Activated CD4-positive, CD25-positive, alpha-beta regulatory T cell treated with anti-CD3 and anti-CD28 coated beads, Interleukin-2, amount 50 U/mL, for 16 hours (primary cell): Measurements from ENCODE around the gene TDRD15.
"Not testable (repeated sequence)": the region's sequence is repeated elsewhere in the genome, so short reads cannot be mapped to it uniquely, and the experiment has no call there.

ENCODE experiments used
- DNase-seq: peaks from one replicate; pipeline ENCODE4 v3.0.0-alpha.2; 2020; ENCODE audit warnings: low read depth, low spot score

The TDRD15 gene

DNA sequence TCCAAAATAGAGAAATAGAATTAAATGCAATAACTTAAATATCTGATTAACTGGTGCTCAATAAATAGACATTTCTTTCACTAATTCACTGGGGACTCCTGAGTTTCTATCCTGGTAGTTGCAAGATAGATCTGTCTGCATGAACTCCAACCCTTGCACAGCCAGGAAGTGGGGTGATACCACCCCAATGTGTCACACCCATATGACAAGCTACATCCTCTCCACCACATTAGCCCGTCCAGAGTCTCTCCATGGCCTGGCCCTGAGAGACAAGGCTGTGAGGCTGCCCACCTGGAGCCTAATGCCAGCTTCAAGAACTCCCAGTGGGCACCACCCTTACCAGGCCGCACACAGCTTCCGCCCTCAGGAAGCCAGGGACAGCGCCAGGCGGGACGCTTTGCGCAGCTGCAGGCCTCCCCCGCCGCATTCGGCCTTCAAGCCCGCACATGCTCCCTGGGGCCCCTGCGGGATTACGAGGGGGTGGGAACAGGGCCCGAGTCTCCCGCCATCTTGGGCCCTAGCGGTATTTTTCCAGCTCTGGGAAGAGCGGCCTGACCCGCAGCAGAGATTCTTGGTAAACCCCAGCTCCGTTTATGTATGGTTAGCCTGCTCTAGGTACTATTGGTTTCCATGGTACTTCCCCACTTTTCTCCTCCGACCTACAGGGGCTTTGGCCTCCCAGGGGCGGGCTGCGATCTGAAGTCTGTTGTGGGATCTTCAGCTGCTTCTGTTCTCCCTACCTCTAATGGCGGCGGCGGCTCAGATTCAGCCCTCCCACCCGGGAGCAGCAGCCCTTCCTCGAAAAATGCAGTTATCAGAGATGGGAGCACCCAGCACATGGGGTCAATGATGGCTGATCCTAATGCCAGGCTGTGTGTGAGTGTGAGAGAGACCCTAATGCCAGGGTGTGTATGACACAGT, at the start of gene TDRD15:
Gene TDRD15 (plus strand): TSS at position 496 of the 921 bp plus-strand sequence. CDS start 13,500 bp downstream, outside the sequence.
- no peak for DNase-seq

DNA sequence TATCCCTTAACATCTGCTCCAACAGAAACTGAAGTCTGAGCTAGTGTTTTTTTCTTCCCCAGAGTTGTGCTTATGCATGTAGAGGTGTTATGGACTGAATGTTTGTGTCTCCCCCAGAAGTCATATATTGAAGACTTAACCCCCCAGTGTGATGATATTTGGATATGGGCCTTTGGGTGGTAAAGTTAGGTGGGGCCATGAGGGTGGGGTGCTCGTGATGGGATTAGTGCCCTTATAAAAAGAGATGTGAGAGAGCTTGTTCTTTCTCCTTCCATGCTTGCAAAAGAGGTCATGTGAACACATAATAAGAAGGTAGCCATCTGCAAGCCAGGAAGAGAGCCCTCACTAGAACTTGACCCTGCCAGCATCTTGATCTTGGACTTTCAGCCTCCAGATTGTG, 45.5 kb upstream of the TDRD15 start:
- no peak for DNase-seq

- DNase-seq = no peak
Observed at GRCh38 chr2:21083482-21083881, 40.3 kb upstream of the TDRD15 start.

GRCh38 chr2:21084401-21084800, 39.4 kb upstream of the TDRD15 start:
- no peak for DNase-seq

GRCh38 chr2:21092308-21092869, 31.4 kb upstream of the TDRD15 start:
- no peak for DNase-seq

DNA sequence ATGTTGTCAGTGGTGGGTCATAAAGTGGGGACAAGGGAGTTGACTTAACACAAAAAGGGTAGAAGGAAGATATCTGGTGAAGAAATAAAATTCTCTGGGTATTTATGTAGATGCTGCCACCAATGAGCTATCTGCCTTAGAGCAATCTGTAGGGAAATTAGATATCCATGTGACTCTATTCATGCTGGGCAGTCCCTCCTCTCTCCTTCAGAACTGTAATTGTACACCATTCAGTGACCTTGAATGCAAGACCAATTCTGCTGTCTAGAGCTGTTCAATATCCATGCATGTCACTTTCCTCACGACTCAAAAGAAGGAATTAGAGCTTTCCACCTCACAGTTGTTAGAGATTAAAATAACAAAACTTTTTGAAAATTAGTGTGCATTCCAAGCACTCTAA, 28.6 kb upstream of the TDRD15 start:
- DNase-seq = no peak

GRCh38 chr2:21095714-21096113, 28.1 kb upstream of the TDRD15 start:
- no peak for DNase-seq

DNA sequence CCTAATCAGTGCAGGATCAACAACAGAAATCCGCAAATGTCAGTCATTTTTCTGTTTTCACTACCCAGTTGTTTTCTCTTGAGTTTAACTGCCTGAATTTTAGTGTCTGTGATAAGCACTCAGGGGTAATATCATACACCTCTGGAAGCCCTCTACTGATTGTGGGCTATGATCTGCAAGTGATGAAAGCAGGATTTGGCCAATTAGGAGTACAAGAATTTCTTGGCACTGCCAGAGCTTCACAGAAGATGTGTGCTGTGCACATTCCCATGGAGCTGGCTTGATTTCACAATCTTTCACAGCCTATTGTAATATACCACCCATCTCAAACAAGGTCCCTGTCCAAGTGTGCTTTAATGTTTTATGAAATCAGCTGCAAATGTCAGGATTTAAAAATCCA, 27.3 kb upstream of the TDRD15 start:
- no peak for DNase-seq

- DNase-seq = no peak
Observed at GRCh38 chr2:21097331-21097730, 26.4 kb upstream of the TDRD15 start.

DNA sequence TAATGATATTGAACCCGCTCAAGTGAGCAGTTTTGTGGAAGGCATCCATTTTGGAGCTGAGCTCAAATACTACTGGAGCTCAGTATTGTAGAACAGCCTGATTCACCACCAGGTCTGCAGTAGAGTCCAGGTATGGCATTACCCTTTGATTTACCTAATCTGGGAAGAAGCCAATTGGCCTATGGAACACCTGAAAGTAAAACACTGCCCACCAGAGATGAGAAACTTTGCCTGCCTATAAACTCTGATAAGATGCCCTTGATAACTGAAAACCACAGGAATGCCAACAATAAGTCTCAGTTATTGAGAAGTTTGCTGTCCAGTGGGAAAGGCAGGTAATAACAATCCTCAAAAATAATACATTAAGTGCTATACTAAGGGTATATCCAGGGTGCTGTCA, 25.5 kb upstream of the TDRD15 start:
- no peak for DNase-seq

GRCh38 chr2:21099281-21099907, 24.4 kb upstream of the TDRD15 start:
- DNase-seq = no peak

GRCh38 chr2:21101514-21102155, 22.1 kb upstream of the TDRD15 start:
- not testable (repeated sequence) for DNase-seq

DNA sequence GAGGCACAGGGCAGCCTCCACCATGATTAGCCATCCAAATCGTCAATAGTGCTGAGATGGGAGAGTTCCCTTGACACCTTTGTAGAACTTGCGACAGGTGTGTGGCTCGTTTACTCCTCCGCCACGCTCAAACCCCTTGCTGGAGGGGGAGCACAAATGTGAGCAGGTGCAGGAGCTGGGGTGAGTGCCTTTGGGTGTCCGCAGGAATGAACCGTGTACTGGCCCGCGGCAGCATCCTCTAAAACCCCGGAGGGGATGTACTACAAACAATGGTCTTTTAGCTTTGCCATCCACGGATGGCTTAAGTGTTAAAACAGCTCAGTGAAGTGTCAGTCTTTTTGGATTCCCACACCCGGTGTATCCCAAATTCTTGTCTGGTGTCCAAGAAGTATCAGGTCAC, 21.4 kb upstream of the TDRD15 start:
- no peak for DNase-seq

- DNase-seq = no peak
Observed at GRCh38 chr2:21103274-21103891, 20.4 kb upstream of the TDRD15 start.

DNA sequence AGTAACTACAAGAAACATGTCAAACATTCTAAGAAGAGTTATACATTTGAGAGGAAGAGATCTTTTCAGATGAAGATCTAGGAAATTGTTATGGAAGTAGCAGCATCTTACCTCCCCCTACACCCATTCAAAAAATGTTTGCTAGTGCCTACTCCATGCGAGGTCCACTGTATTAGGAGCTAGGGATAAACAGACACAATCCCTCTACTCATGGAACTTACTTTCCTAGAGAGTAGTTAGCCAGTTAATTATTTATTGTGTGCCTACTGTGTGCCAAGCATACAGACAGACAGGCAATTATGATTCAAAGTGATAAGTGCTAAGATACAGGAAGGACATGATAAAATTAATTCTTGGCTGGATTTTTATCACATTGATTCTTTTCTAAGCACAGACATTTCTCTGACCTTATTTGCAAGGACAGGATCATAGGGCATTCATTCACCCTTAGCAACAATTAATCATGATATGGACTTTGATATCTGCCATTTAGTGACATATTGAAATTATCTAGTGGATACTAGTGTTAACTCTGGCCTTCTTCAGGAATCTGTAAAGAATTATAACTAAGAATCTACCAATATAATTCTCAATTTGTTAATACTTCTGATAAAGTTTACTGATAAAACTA, 19.6 kb upstream of the TDRD15 start:
- no peak for DNase-seq

- DNase-seq = no peak
Observed at GRCh38 chr2:21111012-21111411, 12.8 kb upstream of the TDRD15 start.

DNA sequence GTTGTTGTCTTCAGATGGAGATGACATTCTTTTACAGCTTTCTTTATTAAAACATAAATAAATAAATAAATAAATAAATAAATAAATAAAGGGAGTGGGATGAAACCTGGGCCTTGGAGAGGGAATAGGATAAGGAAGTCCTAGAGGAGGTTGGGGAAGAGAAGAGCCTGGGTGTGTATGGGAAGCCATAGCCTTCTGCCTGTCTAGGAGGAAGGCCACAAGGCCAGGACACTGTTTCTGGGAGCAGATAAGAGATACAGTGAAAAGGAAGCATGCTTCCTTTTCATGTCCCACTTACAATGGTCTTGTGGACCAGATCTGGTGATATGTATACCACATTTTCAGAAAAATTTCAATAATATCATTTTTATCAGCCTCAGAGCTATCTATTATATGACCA, 6.1 kb upstream of the TDRD15 start:
- no peak for DNase-seq

DNA sequence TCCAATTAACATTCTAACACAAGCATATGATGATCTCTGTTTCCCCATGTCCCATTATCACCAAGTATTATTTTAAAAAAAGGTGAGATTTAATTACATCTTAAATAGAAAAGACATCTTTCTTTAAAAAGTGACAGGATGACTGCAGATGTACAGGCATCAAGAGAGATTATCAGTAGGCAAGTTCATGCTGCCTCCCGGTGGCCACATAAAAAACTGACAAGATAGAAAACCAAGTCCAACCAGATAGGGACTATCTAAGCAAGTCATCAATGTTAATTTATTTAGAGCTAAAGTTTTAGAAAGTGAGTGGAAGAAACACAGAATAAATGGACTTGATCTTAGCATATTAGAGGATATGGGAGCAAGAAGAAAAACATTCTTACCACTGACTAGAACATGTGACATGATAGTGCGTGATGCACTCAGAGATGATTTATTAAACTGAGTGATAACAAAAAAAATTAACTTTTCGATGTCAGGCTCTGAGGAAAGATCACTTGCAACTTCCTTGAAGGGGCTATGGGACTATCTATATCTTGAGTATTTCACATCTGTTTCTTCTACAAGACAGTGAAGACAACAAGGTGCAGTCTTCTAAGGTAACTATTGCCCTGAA, 5.4 kb upstream of the TDRD15 start:
- DNase-seq = no peak

GRCh38 chr2:21131861-21132260, 8.1 kb downstream of the TDRD15 start:
- DNase-seq = no peak

GRCh38 chr2:21135585-21135984, 11.8 kb downstream of the TDRD15 start:
- DNase-seq = no peak

GRCh38 chr2:21142149-21142548, 18.4 kb downstream of the TDRD15 start:
- DNase-seq = no peak
